ENCODE measurements around the gene SMIM44.

Gene SMIM44

DNA sequence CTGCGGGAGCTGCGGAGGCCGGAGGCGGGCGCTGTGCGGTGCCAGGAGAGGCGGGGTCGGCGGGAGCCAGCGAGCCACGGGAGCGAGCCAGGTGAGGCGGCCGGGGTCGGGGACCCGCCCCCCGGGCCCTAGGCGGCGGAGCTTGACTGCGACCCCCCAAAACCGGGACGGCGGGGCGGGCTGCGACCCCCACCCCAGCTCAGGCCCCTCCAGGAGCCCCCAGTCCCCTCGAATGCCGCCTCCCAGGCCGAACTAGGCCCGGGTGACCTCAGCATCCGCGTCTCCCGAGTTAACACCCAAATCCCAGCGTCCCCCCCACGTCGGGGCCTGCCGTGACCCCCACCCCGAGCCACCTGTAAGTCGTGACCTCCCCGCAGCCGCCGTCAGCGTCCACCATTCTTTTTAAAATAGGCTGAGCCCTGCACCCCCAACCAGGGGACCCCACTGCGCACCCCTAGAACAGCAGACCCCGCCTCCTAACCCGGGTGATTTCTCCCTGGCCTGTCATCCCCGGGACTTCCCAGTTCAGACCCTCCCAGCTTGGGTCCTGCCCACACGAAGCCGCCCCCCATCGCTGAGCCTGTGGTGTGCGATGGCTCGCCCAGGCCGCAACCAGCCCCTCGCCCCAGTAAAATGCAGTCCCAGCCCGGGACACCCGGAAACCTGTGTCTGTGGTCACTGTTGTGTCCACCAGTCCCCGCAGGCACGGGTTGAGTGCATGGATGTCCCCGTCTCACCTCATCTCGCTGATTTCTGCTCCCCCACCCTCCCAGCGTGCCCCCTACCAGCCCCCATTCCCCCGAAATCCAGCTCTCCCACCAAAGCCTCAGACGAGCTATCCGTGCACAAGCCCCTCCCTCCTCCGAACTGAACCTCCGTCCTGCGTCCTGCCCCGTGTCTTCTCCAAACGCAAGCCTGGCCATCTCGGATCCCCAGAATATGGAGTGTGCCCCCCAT is 23.4 kb upstream of the SMIM44 start:
- TF ChIP-seq, protein P1, sequence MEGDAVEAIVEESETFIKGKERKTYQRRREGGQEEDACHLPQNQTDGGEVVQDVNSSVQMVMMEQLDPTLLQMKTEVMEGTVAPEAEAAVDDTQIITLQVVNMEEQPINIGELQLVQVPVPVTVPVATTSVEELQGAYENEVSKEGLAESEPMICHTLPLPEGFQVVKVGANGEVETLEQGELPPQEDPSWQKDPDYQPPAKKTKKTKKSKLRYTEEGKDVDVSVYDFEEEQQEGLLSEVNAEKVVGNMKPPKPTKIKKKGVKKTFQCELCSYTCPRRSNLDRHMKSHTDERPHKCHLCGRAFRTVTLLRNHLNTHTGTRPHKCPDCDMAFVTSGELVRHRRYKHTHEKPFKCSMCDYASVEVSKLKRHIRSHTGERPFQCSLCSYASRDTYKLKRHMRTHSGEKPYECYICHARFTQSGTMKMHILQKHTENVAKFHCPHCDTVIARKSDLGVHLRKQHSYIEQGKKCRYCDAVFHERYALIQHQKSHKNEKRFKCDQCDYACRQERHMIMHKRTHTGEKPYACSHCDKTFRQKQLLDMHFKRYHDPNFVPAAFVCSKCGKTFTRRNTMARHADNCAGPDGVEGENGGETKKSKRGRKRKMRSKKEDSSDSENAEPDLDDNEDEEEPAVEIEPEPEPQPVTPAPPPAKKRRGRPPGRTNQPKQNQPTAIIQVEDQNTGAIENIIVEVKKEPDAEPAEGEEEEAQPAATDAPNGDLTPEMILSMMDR (IDR thresholded peaks at IDR 0.05), result no peak
- H3K4me3 ChIP-seq, result peak overlapping the region; percentile 95
- H3K27ac ChIP-seq, result peak overlapping the region; percentile 84 to 90
- peak; percentile 83 for DNase-seq (ENCODE audit: low spot score)

DNA sequence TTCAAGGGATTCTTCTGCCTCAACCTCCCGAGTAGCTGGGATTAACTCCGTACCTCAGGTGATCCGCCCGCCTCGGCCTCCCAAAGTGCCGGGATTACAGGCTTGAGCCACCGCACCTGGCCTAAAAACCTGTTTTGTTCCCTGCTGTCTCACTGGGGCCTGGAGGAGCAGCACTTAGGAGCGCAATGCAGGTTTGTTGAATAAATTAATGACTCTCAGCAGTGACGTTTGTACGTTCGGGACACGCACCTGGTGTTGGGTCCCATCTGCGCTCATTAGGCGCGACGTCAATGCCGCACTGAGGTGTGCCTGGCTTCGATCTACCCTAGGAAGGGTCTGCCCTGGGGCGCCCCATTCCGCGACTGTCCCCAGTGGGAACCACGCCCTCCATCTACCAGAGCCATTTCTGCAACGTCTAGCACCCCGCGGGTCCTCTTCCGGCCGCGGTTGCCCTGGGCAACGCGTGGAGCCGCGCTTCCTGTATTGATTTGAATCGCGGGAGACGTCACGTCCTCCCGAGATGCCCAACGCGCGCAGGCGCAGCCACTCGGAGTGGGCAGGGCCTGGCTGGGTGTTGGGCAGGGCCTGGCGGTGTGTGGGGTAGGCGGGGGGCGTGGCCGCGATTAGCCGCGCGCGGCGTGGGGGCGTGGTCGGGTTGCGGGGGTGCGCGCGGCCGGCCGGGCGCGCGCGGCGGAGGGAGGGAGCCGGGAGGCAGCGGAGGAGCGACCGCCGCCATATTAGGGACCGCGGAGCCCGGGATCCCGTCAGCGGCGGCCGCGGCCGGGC is 22.6 kb upstream of the SMIM44 start, which contains the start of gene FZR1:
FZR1 (plus strand) TSS at position 714 of the 786 bp plus-strand sequence. CDS start 16,679 bp downstream, outside the sequence.
- peak; percentile 100 for DNase-seq (ENCODE audit: low spot score)
- TF ChIP-seq, protein P1 (IDR thresholded peaks at IDR 0.05), result no peak
- H3K27ac ChIP-seq, result peak within 1 kb of the TSS; percentile 84 to 90
- H3K4me3 ChIP-seq, result peak within 1 kb of the TSS; percentile 95

DNA sequence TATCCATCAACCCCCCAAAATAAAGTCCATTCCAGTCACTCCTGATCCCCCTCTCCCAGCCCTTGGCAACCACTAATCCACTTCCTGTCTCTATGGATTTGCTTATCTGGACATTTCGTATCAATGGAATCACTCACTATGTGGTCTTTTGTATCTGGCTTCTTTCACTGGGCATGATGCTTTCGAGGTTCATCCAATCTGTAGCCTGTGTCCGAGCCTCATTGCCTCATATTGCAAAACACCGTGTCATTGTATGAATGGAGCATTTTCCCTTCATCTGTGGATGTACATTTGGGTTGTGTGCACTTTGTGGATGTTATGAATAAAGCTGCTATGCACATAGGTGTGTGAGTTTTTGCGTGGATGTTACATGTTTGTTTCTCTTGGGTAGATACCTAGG is 21.5 kb upstream of the SMIM44 start:
- Histone ChIP-seq H3K4me3 (no peak overlapping the region), H3K27ac (no peak overlapping the region)
- TF ChIP-seq, protein P1 (IDR thresholded peaks at IDR 0.05), result no peak
- no peak for DNase-seq (ENCODE audit: low spot score)

DNA sequence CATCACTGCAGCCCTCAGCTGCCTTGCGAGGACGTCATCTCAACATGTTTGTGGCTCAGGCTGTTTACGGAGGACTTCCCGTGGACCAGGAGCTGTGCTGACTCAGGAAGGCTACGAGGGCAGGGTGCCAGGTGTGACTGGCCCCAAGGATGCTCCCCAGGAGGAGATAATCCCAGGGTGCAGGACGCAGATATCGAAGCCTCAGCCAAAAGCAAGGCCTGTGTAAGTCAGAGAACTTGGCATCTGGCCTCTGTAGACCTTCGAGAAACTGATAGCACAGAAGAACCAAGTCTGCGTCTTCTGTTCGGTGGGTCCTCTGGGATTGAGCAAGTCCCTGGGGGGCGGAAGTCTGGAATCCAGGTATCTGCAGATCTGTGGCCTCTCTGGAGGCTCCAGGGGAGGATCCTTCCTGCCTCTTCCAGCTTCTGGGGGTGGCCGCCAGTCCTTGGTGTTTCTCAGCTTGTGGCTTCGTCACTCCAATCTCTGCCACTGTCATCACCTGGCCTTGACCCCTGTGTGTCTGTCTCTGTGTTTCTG is 19.9 kb upstream of the SMIM44 start:
- DNase-seq (ENCODE audit: low spot score), result no peak
- Histone ChIP-seq H3K27ac (no peak overlapping the region), H3K4me3 (no peak overlapping the region)
- TF ChIP-seq, protein P1 (IDR thresholded peaks at IDR 0.05), result no peak

DNA sequence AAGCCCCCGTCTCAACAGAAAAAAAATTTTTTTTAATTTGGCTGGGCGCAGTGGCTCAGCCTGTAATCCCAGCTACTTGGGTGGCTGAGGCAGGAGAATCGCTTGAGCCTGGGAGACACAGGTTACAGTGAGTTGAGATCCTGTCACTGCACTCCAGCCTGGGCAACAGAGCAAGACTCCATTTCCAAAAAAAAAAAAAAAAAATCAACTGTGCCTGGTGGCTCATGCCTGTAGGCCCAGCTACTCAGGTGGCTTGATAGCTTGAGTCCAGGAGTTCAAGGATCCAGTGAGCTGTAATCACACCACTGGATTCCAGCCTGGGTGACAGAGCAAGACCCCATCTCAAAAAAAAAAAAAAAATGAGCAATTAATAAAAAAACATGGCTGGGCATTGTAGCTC is 18.5 kb upstream of the SMIM44 start:
- TF ChIP-seq, protein P1 (IDR thresholded peaks at IDR 0.05), result no peak
- H3K4me3 ChIP-seq, result no peak overlapping the region
- no peak overlapping the region for H3K27ac ChIP-seq
- DNase-seq (ENCODE audit: low spot score), result no peak

DNA sequence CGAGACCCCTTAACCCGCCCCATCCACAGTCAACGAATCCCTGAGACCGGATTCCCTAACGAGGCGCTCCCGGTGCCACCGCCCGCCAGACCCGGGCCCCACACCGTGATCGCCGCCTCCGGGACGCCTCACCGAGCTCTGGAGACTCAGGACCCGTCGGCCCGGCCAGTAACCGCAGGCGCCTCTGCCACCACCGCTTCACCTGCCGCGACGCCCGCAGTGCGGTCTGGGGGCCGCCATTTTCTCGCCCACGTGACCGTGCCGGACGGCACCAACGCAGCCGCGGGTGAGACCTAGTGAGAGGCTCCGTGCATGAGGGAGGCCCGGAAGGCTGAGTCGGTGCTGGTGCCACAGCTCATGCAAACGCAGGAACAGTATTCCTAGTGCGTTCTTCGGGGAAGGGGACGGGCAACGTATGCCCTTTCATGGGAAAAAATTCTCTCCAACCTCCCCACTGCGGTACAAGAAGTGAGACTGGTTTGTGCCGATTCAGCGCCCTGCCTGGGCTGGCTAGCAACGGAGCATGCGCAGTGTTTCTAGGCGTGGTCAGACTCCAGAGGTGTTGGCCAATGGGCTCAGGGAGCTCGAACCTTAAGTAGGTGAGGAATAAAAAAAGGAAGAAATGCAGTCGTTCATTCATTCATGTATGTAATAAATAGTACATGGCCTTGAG is 17.3 kb upstream of the SMIM44 start, which contains the start of gene DOHH:
DOHH (minus strand) TSS at position 246 of the 673 bp plus-strand sequence. CDS start 3,860 bp downstream, outside the sequence.
- TF ChIP-seq, protein P1 (IDR thresholded peaks at IDR 0.05), result no peak
- Histone ChIP-seq H3K27ac (peak within 1 kb of the TSS; percentile 64 to 91), H3K4me3 (peak within 1 kb of the TSS; percentile 73)
- DNase-seq (ENCODE audit: low spot score), result peak; percentile 96

Data from coronary artery (tissue), 2 donors.